HG03439 (cell line): ENCODE data around the gene LHFPL2.

Experiments used
- ATAC-seq: cut with Tn5 transposase; IDR thresholded peaks from one replicate; pipeline ENCODE4 v1.9.1; 2021; ENCODE audit warnings: mild to moderate bottlenecking, moderate library complexity; ENCODE audit not compliant: unreplicated experiment

LHFPL2 gene

DNA sequence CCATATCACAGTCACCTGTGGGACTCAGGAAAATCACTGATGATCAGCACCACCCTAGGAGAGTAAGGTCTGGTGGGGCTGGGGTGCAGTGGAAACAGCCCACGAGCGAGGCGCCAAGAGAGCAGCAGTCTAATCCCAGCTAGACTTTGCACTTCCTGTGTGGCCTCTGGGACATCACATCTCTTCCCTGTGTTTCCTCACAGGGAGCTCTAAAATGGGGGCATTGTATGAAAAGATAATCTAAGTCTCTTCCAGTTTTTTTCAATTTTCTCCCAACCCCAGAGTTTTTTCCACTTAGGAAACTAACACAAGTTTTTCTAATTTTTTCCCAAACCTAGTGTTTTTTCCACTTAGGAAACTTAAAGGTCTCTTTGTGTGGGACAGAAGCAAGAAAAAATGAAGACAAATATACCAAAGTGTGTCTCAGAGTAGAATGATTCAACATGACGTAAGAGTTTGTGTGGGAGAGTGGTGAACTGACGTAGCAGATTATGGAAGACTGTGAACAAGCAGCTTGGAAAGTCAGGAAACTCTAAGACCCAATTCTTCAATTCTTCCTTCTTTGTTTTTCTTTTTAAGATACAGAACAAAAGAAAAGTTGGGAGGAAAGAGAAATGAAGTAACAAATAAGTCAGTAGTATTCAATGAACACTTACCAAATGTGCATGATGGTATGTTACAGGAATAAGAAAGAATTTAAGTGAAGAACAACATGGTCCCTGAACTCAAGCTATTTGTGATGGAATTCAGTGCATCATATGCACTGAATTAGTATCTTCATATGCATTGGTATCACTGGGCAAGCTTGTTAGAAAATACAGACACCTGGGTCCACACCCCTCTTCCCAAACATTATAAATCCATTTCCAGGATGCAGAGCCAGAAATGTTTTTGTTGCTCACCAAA lies 51.3 kb downstream of the LHFPL2 start:
- ATAC-seq, result no peak

DNA sequence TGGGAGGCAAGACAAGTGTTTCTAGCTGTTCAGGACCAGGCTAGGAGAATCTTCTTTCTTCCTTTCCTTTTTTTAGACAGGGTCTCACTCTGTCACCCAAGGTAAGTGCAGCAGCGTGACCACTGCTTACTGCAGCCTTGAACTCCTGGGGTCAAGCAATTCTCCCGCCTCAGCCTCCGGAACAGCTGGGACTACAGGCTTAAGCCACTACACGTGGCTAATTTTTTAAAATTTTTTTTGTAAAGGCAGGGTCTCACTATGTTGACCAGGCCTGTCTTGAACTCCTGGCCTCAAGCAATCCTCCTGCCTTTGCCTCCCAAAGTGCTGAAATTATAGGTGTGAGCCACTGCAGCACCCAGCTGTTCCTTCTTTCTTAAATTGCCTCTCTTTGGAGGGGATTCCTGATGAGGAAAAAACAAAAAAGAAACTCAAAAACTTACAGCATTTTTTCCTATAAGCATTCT lies 53.1 kb downstream of the LHFPL2 start:
- no peak for ATAC-seq

DNA sequence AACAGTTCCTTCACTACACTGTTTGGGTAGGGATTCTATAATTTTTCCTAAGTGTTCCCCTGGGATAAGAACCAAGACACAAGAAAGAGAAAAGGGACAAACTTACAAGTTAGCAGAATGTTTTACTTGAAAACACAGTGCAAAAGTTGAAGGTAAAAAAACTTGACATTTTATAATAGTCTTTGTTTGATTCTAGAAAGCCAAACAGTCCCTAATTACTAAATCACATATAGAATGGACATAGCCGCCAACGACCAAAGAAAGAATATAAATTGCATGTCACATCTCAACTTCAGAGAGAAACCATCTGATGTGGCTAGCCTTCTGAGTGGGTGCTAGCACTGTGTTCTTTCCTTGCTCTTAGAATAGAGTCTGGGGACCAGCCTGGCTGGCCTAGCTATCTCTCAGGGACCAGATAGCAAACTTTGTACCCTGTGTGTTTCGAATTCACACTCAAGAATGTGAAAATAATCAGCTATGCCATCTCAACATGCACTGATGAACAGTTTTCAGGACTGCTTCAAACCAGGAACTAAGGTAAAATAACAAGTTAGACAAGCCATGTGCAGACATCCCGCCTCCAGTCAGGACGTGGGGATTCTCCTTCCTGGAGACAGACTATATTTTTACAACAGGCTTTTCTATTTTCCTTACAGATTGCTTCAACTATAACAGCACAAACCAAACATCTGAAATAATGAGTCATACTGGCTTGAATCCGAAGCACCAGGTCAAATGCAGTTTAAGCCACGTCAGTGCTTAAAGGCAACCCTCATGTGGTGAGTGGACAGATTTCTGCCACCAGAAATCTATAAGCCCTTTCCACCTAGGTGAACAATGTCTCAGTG lies 53.7 kb downstream of the LHFPL2 start:
- ATAC-seq, result no peak

DNA sequence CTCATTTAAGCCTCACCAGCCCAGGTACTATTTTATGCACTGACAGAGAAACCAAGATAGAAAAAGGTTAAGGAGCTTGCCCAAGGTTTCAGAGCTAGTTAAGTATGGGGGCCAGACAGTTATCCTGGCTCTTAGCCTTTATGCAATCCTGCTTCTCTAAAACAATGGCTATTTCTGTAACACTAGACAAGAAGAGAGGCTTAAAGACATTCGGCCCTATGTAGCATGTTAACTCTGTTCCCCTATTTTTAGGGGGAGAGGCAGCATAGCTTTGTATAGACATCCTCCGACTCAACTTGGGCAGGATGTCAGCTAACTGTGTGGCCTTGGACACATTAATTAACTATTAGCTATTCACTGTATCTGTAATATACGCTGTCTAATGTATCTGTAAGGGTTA lies 54.6 kb downstream of the LHFPL2 start:
- ATAC-seq, result no peak

DNA sequence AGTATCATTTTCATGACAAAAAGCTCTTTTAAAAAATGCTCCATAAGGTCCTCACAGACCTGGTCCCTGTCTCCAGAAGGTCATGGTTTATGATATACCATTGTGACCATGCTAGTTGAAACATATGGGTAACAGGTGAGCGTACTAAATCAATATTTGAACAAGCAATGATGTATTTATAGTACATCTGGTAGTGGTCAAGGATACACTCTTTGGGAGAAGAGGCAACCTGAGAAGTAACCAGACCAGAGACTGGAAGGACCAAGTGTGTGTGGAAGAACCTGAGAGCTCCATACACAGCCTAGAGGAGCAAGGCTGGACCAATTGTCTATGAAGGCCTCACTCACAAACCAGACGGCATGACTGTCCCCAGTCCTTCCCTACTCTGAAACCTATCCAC lies 55.1 kb downstream of the LHFPL2 start:
- no peak for ATAC-seq

DNA sequence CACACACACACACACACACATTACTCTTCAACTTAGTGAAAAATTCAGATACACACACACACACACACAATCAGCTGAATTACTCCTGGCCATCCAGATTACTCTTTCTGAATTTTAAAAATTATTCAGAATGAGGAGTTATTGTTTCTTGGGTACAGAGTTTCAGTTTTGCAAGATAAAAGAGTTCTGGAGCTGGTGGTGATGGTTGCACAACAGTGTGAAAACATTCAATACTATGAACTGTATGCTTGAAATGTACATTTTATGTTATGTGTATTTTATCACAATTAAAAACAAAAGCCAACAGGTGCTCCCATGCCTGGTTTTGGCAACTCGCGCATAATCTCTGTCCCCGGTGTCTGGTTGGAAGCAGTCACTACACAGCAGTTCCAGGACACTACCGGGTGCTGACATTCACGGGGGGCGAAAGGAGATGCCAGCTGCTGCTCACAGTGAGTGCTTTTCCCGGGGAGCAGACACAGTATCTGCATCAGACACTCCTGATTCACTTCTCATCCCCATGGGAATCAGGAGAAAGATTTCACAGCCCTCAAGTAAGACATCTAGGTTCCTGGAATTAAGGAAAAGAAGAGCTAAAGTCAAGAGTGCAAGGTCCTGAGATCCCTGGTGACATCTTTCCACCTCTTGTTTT lies 55.7 kb downstream of the LHFPL2 start:
- no peak for ATAC-seq

DNA sequence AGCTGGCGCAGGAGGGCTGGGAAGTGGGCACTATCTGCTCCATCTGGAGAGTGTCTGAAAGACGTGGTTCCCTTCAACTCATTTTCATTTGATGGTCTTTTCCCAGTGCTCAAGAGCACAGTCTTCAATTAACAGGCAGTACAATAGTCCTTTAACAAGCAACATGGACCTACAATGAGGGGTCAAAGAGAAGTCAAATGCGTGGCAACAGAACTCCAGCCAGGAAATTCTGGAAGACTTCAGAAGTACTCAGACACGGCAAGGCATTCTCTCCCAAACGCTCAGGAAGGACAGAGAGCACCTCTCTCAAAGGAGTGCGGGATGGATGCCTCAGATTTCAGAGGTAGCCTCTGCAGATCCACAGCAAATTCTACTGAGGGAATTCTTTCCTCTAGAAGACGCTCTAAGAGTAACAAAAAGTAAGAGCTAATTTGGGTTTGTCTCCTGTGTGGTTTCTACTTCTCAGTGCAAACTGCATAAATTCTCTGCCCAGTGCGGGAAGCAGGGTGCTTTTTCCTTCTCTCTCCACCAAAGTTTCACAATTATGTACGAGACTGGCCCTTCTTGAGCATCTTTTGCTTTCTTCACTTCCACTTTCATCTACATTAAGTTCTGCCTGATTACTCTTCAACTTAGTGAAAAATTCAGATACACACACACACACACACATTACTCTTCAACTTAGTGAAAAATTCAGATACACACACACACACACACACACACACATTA lies 56.4 kb downstream of the LHFPL2 start:
- ATAC-seq, result no peak

DNA sequence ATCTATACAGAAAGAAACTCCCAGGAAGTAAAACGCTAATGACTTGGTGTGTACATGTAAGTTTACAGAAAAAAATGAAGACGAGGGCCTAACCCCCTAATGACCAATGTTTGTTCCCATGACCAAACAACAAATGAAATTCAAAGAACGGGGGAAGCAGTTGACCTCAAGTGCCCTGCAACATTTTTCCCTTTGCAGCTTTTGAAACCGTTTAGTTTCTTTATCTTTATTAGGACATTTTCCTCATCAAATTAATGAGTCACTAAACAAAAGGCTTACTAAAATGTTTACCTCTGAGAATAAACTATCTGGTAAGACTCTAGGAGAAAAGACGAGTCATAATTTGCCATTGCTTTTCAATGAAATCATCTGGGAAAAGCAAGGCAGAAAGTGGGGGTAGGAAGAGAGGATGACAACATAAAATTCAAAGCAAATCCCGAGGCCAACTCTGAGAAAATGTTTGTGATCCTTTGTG lies 57.4 kb downstream of the LHFPL2 start:
- ATAC-seq, result no peak

DNA sequence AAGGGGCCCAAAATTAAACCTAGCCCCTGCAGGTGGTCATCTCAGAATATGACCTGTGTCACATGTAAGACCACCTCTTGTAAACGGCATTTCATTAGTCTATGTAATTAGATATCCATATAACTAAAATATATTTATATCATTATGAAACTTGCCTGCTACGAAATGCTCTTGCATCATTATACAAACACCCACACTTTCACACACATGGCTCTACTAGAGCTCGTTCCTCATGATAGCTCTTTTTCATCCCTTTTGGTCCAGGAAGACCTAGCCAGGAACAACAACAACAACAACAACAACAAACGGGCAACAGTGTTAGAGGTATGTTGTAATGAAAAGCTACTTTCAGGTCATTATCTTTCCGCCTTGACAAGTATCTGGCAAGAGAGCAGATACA lies 58.6 kb downstream of the LHFPL2 start:
- ATAC-seq, result no peak

DNA sequence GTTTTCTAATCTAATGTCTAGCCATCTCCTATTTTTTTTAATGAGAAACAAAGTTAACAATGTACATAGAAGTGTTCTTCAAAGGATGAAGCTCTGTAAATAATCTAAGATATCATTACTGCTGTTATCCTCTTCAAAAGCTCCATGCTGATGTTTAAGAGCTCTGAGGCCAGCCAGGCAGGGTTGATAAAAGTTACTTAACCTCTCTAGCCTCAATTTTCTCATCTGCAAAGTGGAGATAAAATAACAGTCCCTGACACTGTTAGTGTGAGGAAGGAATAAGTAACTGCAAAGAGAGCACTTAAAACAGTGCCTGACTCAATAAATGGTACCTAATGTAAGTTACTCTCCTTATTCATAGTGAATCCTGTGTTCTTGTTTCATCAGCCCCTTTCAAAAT lies 60.1 kb downstream of the LHFPL2 start:
- no peak for ATAC-seq

DNA sequence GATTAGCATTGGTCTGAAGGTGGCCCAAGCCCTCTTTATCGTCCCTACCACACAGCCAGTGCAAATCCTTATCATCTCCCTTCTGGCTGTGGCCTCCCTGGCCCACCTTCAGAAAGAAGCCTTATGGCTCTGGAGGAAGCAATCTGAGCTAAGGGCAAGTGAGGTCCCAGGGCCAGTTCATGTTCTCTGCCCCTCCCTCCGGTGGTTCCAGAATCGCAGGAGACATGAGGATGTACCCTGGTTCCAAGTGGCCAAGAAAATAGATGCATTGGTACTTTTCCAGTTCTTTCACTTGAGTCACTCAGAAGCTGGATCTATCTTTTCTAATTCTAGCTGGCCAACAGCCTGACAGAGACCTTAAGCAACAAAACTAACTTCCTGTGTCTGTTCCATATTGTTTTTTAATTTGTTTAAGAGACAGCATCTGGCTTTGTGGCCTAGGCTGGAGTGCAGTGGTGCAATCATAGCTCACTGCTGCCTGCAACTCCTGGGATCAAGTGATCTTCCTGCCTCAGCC lies 60.7 kb downstream of the LHFPL2 start:
- ATAC-seq, result no peak

DNA sequence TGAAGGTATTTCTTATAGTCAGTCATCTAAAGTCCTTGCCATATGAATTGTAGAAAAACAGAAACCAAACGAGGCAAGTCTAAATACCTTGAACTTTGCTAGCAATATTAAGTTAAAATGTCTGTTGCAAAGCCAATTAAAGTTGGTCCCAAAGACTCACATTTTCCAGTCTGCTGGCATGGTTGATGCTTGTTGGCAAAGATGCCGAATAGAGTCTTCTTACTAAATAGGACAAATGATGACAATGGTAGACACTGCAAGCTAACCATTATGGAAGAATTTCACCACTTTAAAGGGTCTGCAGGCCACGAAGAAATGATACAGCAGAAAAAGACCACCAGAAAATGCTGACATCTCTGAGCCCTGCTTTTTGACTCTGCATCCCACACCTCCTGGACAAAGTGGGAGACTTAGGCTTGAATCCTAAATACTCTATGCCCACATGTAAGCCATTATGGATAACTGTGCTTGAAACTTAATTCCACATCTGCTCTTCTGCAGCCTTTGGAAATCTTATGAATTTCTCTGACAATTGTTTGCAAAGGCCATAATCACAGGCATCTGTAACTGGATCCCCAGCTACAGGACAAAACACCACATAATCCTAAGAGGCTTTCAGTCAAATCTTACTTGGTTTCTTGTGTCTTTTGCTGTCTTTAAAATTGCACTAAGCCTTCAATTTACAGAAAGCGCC lies 61.3 kb downstream of the LHFPL2 start:
- ATAC-seq, result no peak

DNA sequence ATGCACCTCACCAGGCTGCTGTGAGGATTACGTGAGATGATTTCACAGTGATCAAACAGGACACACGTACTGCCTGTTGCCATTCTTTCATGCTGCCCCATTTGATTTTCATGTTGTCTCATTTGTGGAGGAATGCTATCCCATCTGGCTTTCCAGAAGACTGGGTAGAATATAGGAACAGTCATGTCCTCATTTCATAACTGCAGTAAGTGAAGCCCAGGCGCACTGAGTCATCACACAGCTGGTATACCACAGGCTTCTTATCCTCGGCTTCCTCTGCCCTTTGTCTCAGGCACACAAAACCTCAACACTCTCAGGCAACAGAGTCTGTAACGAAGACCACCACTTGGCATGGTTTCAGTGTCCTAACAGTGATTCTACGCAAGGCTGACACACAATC lies 62.3 kb downstream of the LHFPL2 start:
- ATAC-seq, result no peak

DNA sequence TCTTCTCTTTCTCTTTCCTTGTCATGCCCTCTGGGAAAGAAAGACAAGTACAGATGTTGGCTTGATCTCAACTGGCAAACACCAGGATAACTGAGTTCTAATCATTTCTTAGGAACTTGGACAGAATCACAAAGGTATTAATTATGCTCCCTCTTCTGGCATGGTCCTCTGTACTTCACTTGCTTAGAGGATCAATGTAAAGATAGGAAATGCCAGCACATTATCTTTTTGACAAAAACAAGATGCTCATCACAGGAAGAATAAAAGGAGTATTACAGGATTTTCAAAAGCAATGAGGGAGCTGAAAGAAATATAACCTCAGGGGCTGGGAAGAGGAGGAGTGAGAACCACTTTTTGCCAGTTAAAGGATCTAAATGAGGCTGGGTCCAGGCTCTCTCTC lies 70.6 kb downstream of the LHFPL2 start:
- no peak for ATAC-seq

DNA sequence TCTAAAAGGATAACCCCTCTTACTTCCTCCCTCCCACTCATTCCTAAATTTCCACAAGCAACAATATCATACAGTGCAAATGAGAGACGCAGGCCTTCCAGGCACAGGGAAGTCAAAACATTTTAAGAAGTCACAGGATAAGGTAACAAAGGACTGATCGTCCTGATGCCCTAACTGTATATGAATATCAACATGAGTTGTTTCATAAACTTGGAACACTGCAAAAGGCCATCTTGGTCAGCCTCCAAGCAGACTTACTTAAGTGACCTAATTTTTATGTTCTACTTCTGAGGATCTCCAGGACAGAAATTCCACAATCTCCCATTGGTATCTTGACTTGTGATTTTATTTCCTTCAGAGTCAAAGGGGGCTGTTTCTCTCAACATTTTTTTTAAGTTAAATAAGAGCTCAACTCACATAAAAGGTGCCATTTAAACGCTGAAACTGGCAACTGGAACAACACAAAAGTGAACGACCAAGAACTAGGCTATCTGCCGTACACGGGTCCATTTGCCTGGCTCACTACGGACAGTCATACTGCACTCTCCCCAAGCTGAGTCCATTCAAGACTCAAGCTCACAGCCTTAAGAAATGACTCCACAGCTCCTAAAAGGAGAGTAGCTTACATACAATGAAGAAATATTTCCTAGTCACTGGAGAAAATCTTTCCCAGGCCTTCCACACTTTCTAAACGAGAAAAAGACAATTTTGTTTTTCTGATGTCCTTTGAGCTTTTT lies 71.3 kb downstream of the LHFPL2 start:
- ATAC-seq, result no peak

DNA sequence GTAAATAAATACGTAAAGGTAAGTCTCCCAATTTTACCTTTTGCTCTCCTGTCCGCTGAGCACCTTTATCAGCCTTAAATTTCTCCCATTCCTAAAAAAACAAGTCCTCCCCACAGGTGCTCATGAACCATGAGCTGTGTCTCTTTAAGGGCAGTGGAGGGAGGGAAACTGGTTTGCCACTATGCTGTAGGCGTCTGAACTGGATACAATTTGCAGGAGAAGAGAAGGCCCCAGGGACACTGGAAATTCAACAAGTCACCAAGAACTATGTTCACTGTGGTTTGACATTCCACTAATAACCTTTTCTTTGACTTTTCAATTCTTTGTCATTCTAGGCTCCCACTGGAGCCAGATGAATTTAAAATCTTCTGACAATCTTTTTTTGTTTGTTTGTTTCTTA lies 72.2 kb downstream of the LHFPL2 start:
- ATAC-seq, result no peak

DNA sequence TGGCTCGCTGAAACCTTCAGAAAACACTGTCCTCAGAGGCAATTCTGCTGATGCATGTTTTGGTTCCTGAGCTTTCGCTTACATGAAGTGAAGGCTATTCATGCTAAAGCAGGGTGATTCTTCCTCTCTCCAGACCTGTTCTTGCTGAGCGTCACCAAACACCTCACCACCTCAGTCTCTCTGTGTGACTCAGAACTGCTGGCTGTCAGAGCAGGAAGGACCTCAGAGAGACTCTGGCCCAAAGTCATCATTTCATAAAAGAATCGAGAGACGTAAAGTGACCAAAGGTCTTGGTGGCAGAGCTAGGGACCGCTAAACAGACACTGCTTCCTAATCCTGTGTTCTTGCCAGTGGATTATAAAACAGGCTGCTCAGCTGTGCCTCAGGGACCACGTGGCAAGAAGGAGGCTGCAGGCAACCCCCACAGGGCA lies 73.8 kb downstream of the LHFPL2 start:
- ATAC-seq, result peak; percentile 49

DNA sequence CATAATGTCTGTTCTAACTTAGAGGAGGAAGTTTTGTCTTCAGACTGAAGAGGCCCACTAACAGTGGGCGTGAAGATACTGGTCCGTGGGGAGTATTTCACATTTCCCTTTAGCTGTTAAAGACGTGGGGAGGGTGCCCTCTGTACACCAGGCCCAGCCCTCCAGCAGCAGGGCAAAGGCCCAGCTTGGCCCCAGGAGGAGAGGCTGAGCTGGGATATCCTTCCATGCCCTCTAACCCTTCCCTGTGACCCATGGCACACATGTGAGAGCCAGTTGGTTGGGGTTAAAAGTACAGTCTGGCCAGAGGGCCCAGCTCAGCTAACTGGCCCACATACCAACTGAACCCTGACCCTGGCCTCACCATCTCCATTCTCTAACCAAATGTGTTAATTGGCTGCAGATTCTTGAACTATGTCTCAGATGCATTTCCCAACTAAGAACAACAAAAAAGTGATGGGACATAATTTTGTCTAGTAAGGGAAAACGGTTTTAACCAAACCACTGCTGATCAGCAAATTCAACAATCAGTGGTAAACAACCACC lies 74.4 kb downstream of the LHFPL2 start:
- no peak for ATAC-seq

DNA sequence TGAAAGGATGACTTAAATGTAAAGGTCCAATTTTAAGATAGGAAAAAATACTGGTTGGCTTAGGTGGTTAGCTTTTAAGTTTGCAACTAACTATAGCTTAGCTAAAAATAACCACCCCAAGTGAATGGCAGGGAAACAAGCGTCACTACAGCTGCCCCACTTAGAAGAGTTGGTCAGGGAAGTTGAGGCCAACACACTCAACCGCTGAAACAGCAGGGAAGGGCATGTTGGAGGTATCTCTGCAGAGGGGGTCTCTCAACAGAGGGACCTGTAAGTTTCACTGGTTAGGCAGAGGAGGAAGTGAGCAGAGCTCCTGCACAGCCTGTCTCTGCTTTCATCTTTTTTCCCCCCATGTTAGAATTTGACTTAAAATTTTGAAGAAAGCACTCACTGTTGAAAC lies 75.3 kb downstream of the LHFPL2 start:
- ATAC-seq, result no peak
